K562 (cell line): ENCODE measurements around the gene TCF12. TPM values are rescaled to one million over a fixed set of nuclear protein-coding genes. Genes with fewer than 3 reads are reported as not detected.

ENCODE experiments used
- CBX1 ChIP-seq: sonication (generic); IDR thresholded peaks from 2 replicates; pipeline ENCODE4 v1.6.1; 2016; ENCODE audit warnings: antibody characterized with exemption, low read depth, mild to moderate bottlenecking
- CREBBP ChIP-seq: IDR thresholded peaks from one replicate; pipeline ENCODE4 v1.6.1; 2012; ENCODE audit warnings: low read depth, mild to moderate bottlenecking, control low read depth, inconsistent platforms, low read length
- NFXL1 ChIP-seq: fragments of 450-650 bp; formaldehyde crosslinking; IDR thresholded peaks from 2 replicates; pipeline ENCODE4 v1.4.0; 2021; ENCODE audit warnings: mild to moderate bottlenecking
- PTBP1 ChIP-seq: fragments of 200-400 bp; formaldehyde crosslinking; IDR thresholded peaks from 2 replicates; pipeline ENCODE4 v1.6.1; 2017; ENCODE audit warnings: low read depth, low read length
- RBM25 ChIP-seq: fragments of 200-400 bp; formaldehyde crosslinking; IDR thresholded peaks from 2 replicates; pipeline ENCODE4 v1.6.1; 2018; ENCODE audit warnings: low read length, low read depth, moderate library complexity; ENCODE audit not compliant: severe bottlenecking
- TAL1 ChIP-seq: fragments of 450-650 bp; IDR thresholded peaks from 2 replicates; pipeline ENCODE4 v1.6.1; 2016; ENCODE audit warnings: mild to moderate bottlenecking
- ZNF184 ChIP-seq: sonication (generic); formaldehyde crosslinking; IDR thresholded peaks from 2 replicates; pipeline ENCODE4 v1.5.0; 2020; ENCODE audit warnings: missing genetic modification reagents
- ZNF253 ChIP-seq: fragments of 250-450 bp; sonication (Bioruptor Pico); conservative IDR thresholded peaks from 2 replicates; pipeline ENCODE4 v1.6.1; 2021; ENCODE audit warnings: mild to moderate bottlenecking
- ZNF436 ChIP-seq: fragments of 250-450, 450-650 bp; sonication (Bioruptor Pico); formaldehyde crosslinking; IDR thresholded peaks from 2 replicates; pipeline ENCODE4 v1.7.0; 2020; ENCODE audit warnings: mild to moderate bottlenecking
- ZNF445 ChIP-seq: fragments of 250-450 bp; sonication (Bioruptor Pico); IDR thresholded peaks from 2 replicates; pipeline ENCODE4 v1.4.0; 2020; ENCODE audit warnings: low read depth, mild to moderate bottlenecking, moderate library complexity
- polyA plus RNA-seq, 8 experiments: library from polyadenylated mRNA; depleted of rRNA in 4 of 8; stranded (reverse) in 5 of 8; unstranded in 3 of 8; fragments of >200 nt; fragmentation: Nextera tagmentation in 2 of 8; fragmentation: Illumina TruSeq in 1 of 8; extraction: Ambion mirVana in 2 of 8; extraction: Trizol in 1 of 8; gene quantifications; 2 replicates each; pipeline versions ENCODE4 v1.2.1 to v1.2.3, GENCODE V29; 2011 to 2014; ENCODE audit warnings: inconsistent platforms in 1 of 8, missing spikeins in 1 of 8
- total RNA-seq, 7 experiments: library from RNA; depleted of rRNA in 6 of 7; stranded (reverse); fragments of >200 nt in 6 of 7; fragmentation: Illumina TruSeq in 2 of 7; extraction: Trizol in 2 of 7; gene quantifications; 2 replicates each; pipeline versions ENCODE4 v1.2.1 to v1.2.3, GENCODE V29; 2011 to 2021; ENCODE audit warnings: low replicate concordance in 1 of 7
- TF ChIP-seq, protein P1 (sequence below), 2 experiments: fragments of 450-650 bp in 1 of 2; sonication (generic) in 1 of 2; formaldehyde crosslinking in 1 of 2; IDR thresholded peaks in 1 of 2; conservative IDR thresholded peaks in 1 of 2; 2 replicates each; pipeline versions ENCODE4 v1.6.1 to v1.8.1; 2016 to 2023; ENCODE audit warnings: mild to moderate bottlenecking in 2 of 2, moderate library complexity in 2 of 2, inconsistent platforms in 1 of 2, missing genetic modification reagents in 1 of 2
- TF ChIP-seq, protein P2 (sequence below): fragments of 150-350 bp; IDR thresholded peaks from 2 replicates; pipeline ENCODE4 v1.6.1; 2014; ENCODE audit warnings: low read depth, mild to moderate bottlenecking, low read length, borderline replicate concordance
- TF ChIP-seq, protein P3 (sequence below), 2 experiments: fragments of 200-800 bp in 1 of 2; sonication (Bioruptor generic) in 1 of 2; sonication (generic) in 1 of 2; formaldehyde crosslinking in 1 of 2; IDR thresholded peaks in 1 of 2; conservative IDR thresholded peaks in 1 of 2; 2 replicates each; pipeline versions ENCODE4 v1.5.0 to v1.6.1; 2016 to 2020; ENCODE audit warnings: missing compliant biosample characterization in 1 of 2, missing genetic modification characterization in 1 of 2, missing genetic modification reagents in 1 of 2

TCF12 gene
- total and polyA plus RNA-seq, 9 of the 15 experiments (the other 6 are each of a cell fraction or from before 2014, with no cell fraction given), result 10.5 to 132 (median 52.9) TPM

GRCh38 chr15:57321973-57322601, 403.6 kb downstream of the TCF12 start (continued):
- TF ChIP-seq ZNF253 (CRISPR knock-in tag) (no peak), PTBP1 (no peak), NFXL1 (CRISPR knock-in tag) (no peak; the same call in 1 of the 2 replicates), ZNF184 (CRISPR knock-in tag) (no peak), CBX1 (no peak), CREBBP (no peak), TAL1 (peak; percentile 78), ZNF436 (CRISPR knock-in tag) (no peak), ZNF445 (CRISPR knock-in tag) (no peak), RBM25 (no peak)
- TF ChIP-seq, protein P1, sequence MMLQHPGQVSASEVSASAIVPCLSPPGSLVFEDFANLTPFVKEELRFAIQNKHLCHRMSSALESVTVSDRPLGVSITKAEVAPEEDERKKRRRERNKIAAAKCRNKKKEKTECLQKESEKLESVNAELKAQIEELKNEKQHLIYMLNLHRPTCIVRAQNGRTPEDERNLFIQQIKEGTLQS (IDR thresholded peaks at IDR 0.05), result no peak
- TF ChIP-seq, protein P1 (CRISPR knock-in tag; conservative IDR thresholded peaks at IDR 0.05), result no peak
- TF ChIP-seq, protein P2, sequence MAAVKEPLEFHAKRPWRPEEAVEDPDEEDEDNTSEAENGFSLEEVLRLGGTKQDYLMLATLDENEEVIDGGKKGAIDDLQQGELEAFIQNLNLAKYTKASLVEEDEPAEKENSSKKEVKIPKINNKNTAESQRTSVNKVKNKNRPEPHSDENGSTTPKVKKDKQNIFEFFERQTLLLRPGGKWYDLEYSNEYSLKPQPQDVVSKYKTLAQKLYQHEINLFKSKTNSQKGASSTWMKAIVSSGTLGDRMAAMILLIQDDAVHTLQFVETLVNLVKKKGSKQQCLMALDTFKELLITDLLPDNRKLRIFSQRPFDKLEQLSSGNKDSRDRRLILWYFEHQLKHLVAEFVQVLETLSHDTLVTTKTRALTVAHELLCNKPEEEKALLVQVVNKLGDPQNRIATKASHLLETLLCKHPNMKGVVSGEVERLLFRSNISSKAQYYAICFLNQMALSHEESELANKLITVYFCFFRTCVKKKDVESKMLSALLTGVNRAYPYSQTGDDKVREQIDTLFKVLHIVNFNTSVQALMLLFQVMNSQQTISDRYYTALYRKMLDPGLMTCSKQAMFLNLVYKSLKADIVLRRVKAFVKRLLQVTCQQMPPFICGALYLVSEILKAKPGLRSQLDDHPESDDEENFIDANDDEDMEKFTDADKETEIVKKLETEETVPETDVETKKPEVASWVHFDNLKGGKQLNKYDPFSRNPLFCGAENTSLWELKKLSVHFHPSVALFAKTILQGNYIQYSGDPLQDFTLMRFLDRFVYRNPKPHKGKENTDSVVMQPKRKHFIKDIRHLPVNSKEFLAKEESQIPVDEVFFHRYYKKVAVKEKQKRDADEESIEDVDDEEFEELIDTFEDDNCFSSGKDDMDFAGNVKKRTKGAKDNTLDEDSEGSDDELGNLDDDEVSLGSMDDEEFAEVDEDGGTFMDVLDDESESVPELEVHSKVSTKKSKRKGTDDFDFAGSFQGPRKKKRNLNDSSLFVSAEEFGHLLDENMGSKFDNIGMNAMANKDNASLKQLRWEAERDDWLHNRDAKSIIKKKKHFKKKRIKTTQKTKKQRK, result no peak
- TF ChIP-seq, protein P3, sequence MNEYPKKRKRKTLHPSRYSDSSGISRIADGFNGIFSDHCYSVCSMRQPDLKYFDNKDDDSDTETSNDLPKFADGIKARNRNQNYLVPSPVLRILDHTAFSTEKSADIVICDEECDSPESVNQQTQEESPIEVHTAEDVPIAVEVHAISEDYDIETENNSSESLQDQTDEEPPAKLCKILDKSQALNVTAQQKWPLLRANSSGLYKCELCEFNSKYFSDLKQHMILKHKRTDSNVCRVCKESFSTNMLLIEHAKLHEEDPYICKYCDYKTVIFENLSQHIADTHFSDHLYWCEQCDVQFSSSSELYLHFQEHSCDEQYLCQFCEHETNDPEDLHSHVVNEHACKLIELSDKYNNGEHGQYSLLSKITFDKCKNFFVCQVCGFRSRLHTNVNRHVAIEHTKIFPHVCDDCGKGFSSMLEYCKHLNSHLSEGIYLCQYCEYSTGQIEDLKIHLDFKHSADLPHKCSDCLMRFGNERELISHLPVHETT (CRISPR knock-in tag; conservative IDR thresholded peaks at IDR 0.05 in 1 of 2, IDR thresholded peaks at IDR 0.05 in 1 of 2), result peak in 1 of 2 experiments; percentile 87; a peak in 2 of 4 replicates
